GM18870 (cell line): Measurements from ENCODE around the gene NUDT19.
A peak's percentile ranks its signal among the peaks of the same experiment; 100 is the strongest.
"Not testable (repeated sequence)": the region's sequence is repeated elsewhere in the genome, so short reads cannot be mapped to it uniquely, and the experiment has no call there.

ENCODE experiments used
- ATAC-seq: cut with Tn5 transposase; IDR thresholded peaks from one replicate; pipeline ENCODE4 v1.9.1; 2021; ENCODE audit warnings: moderate library complexity; ENCODE audit not compliant: unreplicated experiment

The NUDT19 gene

DNA sequence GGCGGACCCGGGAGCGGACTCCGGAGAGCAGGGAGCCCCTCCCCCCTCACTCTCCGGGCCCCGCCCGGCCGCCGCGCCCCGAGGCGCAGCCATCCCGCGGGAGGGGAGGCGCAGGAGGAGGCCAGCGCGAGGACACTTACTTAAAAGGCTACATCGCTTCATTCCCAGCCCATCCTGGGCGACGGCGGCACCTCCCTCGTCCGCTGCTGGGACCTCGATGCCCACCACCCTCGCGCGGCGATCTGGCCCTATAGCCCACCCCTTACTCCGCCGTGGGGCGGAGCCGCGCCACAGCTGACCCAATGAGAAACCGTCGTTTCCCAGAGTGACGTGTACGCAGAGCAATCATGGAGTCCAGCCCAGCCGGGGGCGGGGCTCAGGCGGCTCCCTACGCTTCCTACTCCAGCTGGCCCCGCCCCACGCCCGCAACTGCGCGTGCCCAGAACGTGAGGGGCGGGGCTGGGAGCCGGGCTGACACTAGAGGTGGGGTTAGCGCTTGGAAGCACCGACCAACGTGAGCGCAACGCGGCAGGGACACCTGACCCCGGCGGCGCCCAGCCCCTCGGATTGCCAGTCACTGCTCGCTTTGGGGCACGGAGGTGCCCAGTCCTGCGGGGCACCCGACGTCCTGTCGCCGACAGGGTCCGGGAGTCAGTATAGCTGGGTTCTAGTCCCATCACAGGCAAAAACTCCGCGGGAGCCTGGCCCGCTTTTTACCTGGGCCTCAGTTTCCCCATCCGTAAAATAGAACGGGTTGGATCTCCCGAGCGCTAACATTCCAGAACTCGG, 16.5 kb upstream of the NUDT19 start, which contains the start of gene ANKRD27:
ANKRD27 (minus strand) TSS at position 250 of the 789 bp plus-strand sequence. CDS start 16,165 bp downstream, outside the sequence.
- peak; percentile 98 for ATAC-seq

GRCh38 chr19:32675720-32676185, 15.9 kb upstream of the NUDT19 start, which contains the start of gene RGS9BP:
Gene RGS9BP (plus strand): TSS chr19:32675848. CDS start chr19:32676264, 416 bp downstream.
- ATAC-seq: no peak

DNA sequence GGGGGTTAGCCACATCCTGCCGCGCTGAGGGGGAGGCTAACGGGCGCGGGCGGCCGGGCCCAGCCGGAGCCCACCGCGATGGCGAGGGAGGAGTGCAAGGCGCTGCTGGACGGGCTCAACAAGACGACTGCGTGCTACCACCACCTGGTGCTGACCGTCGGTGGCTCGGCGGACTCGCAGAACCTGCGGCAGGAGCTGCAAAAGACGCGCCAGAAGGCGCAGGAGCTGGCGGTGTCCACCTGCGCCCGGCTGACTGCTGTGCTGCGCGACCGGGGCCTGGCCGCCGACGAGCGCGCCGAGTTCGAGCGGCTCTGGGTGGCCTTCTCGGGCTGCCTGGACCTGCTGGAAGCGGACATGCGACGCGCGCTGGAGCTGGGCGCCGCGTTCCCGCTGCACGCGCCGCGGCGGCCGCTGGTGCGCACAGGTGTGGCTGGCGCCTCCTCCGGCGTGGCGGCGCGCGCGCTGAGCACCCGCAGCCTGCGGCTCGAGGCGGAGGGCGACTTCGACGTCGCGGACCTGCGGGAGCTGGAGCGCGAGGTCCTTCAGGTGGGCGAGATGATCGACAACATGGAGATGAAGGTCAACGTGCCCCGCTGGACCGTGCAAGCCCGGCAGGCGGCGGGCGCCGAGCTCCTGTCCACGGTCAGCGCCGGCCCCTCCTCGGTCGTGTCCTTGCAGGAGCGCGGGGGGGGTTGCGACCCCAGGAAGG, 15.3 kb upstream of the NUDT19 start:
- ATAC-seq: no peak

DNA sequence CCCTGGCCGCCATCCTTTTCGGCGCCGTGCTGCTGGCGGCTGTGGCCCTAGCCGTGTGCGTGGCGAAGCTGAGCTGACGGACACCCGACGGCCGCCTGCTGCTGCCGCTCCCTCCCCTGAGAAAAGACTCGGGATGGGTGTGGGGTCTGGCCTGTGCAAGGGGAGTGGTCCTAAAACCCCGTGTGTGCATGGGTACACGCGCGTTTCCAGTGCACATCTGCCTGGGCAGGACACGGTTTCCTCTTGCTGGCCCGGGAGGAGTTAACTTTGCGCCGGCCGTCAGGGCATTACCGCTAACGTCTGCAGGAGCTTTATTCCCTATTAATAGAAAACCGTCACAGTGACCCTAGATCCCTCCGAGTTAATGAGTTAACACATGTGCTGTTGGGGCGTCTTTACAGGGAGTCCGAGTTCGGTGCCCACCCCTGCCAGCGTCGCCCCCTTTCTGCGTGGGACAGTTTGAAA, 14.7 kb upstream of the NUDT19 start:
- no peak for ATAC-seq

DNA sequence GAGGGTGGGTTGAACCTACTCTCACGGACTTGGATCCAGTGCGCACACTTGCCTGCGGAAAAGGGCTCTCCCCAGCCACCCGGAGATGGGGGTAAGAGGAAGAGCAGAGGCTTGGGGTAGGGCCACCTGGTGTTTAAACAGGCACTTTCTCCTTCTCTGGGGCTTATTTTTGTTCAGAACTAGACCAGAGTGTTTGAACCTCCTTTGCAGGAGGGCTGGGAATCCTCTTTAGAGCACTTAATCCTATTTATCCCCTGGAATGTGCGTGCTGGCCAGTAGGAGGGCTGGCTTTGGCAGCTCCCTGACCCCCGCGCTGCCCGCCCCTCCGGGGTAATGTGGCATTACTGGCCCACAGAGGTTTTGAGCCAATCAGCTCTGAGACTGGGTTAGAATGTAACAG, 14.0 kb upstream of the NUDT19 start:
- ATAC-seq: no peak

- no peak for ATAC-seq
Measured at GRCh38 chr19:32680986-32681385, 10.6 kb upstream of the NUDT19 start.

DNA sequence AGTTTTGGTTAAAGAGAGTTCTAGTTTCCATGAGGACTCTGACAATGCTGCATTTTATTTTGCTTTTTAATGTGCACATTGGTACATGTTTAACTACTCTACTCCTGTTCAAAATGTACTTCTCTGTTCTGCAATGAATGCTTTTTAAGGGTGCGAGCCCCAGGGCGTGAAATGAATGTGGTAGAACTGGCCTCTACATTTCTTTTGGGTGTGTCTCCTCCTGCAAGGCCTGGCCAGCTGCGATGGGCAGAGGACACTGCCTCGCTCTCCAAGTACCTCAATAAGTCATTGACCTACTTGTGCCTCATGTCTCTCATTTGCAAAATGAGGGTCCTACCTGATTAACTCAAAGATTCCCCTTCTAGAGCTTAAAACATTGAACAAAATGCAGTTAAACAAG, 9.3 kb upstream of the NUDT19 start:
- no peak for ATAC-seq

- ATAC-seq: no peak
Measured at GRCh38 chr19:32686847-32687475, 4.7 kb upstream of the NUDT19 start.

- no peak for ATAC-seq
Measured at GRCh38 chr19:32687681-32688080, 3.9 kb upstream of the NUDT19 start.

DNA sequence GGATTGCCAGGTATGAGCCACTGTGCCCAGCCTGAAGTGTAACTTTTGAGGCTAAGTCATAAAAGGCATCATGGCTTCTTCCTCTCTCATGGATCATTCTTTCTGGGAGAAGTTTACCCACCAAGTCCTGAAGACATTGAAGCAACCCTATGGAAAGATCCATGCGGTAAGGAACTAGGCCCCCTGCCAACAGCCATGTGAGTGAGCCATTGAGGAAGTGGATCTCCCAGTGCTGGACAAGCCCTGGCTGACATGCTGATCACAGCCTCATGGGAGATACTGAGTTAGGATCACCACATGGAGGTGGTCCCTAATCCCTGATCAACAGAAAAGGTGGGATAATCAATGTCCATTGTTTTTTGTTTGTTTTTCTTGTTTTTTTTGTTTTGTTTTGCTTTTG, 3.3 kb upstream of the NUDT19 start:
- no peak for ATAC-seq

- ATAC-seq: peak; percentile 31
Measured at GRCh38 chr19:32691952-32692726, 518 bp downstream of the NUDT19 start.

- no peak for ATAC-seq
Measured at GRCh38 chr19:32692727-32693061, 1.1 kb downstream of the NUDT19 start.

GRCh38 chr19:32693151-32694108, 1.8 kb downstream of the NUDT19 start:
- not testable (repeated sequence) for ATAC-seq

DNA sequence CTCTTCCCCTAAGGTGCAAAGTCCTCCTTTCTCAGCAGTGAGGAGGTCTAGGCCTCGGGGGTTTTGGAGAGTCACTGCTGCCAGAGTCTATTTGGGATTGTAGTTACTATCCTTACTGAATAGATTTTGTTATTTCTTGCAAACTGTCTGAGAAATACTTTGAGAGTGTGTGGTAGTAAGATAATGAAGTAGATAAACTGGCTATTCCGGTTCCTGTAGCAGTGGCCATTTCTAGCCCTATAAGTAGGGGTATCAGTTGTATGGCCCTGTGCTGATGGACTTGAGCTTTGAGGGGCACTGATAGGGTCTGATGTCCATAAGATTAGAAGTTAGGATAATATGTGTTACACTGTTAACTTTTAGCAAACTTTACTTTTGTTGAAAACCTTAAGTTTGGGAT, 2.7 kb downstream of the NUDT19 start:
- ATAC-seq: not testable (repeated sequence)

DNA sequence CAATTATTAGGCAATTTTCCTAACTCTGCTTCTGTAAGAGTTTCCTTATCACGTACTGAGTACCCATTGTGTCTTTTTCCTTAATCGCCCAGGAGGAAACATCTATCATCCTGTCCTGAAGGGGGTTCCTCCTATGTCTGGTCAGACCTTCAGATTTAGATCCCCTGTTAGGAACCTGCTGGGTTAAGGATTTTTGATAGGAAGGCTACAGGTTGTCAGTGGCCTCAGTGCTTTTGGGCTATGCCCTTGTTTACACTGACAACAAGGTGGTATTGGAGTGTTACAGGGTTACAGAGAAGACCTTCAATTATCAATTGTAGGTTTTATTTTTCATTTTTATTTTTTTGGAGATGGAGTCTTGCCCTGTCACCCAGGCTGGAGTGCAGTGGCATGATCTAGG, 3.2 kb downstream of the NUDT19 start:
- not testable (repeated sequence) for ATAC-seq

- not testable (repeated sequence) for ATAC-seq
Measured at GRCh38 chr19:32695506-32695905, 3.9 kb downstream of the NUDT19 start.

DNA sequence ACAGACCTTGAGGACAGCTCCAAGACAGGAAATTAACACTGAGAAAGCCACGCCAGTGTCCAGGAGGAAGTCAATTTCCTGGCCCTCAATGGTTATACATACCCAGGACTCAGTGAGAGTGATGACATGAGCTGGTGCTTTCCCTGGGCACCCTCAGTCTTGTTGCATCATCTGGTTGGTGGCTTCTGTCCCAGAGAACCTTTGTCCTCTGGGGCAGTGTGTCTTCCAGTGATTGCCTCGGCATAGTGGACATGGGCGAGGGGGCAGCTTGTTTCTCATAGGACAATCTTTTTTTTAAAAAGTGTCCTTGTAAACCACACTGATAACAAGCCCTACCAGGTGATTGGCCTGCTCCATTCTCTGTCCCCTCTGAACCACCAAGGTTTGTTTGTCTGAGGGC, 5.2 kb downstream of the NUDT19 start:
- not testable (repeated sequence) for ATAC-seq

GRCh38 chr19:32700129-32700528, 8.5 kb downstream of the NUDT19 start:
- ATAC-seq: not testable (repeated sequence)

DNA sequence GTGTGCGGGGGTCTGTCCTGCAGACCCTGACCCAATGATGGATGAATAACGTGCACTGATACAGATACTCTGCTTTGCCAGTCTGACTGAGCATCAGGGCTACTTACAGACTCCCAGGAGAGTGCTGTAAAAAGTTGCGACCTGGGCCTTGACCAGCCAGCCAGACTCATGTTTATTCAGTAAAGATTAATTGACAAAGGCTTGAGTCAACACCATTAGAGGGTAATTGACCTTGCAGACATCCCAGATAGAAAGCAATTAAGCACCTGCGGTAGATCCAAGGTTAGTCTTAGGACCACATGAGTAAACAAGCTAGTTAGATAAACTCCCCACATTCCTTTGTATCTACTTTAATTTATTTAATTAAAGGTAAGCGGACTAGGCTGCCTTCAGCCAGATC, 10.4 kb downstream of the NUDT19 start:
- ATAC-seq: no peak

- ATAC-seq: not testable (repeated sequence)
Measured at GRCh38 chr19:32704006-32704405, 12.4 kb downstream of the NUDT19 start.
